ENCODE results near the gene SPZ1.

DNA sequence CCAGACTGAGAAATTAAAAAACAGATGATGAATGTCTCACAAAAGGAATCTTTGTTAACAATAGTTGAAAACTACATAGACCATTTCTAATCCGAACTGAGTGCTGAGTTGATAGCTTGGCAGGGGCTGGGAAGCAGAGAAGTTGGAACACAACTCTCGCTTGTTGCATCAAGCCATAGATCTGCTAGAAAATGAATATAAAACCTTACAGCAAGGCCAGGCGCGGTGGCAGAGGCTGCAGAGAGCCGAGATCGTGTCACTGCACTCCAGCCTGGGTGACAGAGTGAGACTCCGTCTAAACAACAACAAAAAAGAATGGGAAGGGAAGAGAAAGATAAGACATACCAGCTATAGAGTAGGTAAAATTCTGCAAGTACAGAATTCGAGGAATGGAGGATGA is 28.0 kb upstream of the SPZ1 start:
- no peak for TF ChIP-seq ZNF563 (CRISPR knock-in tag; IDR thresholded peaks at IDR 0.05)
- no peak for TF ChIP-seq EP300 (IDR thresholded peaks at IDR 0.05; ENCODE audit: low read depth in 2 of 2, low read length in 2 of 2)
- no peak for TF ChIP-seq EP300 (CRISPR knock-in tag; IDR thresholded peaks at IDR 0.05; ENCODE audit: borderline replicate concordance)
- TF ChIP-seq EZH2 (conservative IDR thresholded peaks at IDR 0.05; ENCODE audit: low read depth, low read length) = no peak
- no peak for TF ChIP-seq POLR2A (IDR thresholded peaks at IDR 0.05; ENCODE audit: insufficient read depth in 1 of 2, low read depth in 2 of 2, low read length in 2 of 2)
- TF ChIP-seq TAF1 (CRISPR knock-in tag; IDR thresholded peaks at IDR 0.05) = no peak
- no peak for TF ChIP-seq RFX3 (CRISPR knock-in tag; IDR thresholded peaks at IDR 0.05)
- no peak for TF ChIP-seq FIP1L1 (IDR thresholded peaks at IDR 0.05; ENCODE audit: borderline replicate concordance, insufficient read depth, low read depth, low read length)
- TF ChIP-seq, protein P1, sequence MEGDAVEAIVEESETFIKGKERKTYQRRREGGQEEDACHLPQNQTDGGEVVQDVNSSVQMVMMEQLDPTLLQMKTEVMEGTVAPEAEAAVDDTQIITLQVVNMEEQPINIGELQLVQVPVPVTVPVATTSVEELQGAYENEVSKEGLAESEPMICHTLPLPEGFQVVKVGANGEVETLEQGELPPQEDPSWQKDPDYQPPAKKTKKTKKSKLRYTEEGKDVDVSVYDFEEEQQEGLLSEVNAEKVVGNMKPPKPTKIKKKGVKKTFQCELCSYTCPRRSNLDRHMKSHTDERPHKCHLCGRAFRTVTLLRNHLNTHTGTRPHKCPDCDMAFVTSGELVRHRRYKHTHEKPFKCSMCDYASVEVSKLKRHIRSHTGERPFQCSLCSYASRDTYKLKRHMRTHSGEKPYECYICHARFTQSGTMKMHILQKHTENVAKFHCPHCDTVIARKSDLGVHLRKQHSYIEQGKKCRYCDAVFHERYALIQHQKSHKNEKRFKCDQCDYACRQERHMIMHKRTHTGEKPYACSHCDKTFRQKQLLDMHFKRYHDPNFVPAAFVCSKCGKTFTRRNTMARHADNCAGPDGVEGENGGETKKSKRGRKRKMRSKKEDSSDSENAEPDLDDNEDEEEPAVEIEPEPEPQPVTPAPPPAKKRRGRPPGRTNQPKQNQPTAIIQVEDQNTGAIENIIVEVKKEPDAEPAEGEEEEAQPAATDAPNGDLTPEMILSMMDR (CRISPR knock-in tag; IDR thresholded peaks at IDR 0.05) = no peak
- TF ChIP-seq MAFK (conservative IDR thresholded peaks at IDR 0.05 in 1 of 2, IDR thresholded peaks at IDR 0.05 in 1 of 2; ENCODE audit: low read length in 2 of 2) = no peak
- no peak for TF ChIP-seq ZNF317 (CRISPR knock-in tag; IDR thresholded peaks at IDR 0.05)
- no peak for TF ChIP-seq HNRNPL (IDR thresholded peaks at IDR 0.05; ENCODE audit: low read depth, low read length)
- no peak for TF ChIP-seq JUND (CRISPR knock-in tag; IDR thresholded peaks at IDR 0.05)
- TF ChIP-seq, protein P2, sequence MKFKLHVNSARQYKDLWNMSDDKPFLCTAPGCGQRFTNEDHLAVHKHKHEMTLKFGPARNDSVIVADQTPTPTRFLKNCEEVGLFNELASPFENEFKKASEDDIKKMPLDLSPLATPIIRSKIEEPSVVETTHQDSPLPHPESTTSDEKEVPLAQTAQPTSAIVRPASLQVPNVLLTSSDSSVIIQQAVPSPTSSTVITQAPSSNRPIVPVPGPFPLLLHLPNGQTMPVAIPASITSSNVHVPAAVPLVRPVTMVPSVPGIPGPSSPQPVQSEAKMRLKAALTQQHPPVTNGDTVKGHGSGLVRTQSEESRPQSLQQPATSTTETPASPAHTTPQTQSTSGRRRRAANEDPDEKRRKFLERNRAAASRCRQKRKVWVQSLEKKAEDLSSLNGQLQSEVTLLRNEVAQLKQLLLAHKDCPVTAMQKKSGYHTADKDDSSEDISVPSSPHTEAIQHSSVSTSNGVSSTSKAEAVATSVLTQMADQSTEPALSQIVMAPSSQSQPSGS (CRISPR knock-in tag; IDR thresholded peaks at IDR 0.05) = no peak
- no peak for TF ChIP-seq CEBPG (CRISPR knock-in tag; IDR thresholded peaks at IDR 0.05)

Measured in HepG2 (cell line).